ENCODE data around the gene MINPP1.
"Not testable (repeated sequence)": the region's sequence is repeated elsewhere in the genome, so short reads cannot be mapped to it uniquely, and the experiment has no call there.

The MINPP1 gene

GRCh38 chr10:87504640-87505365, at the start of gene MINPP1:
Gene MINPP1 (plus strand): TSS chr10:87504893. CDS start chr10:87504916, 23 bp downstream.
- DNase-seq (ENCODE audit: low read depth, low spot score) = peak; percentile 70

- not testable (repeated sequence) for DNase-seq (ENCODE audit: low read depth, low spot score)
These were observed 48.0 kb upstream of the MINPP1 start for GRCh38 chr10:87456586-87457220.

- not testable (repeated sequence) for DNase-seq (ENCODE audit: low read depth, low spot score)
These were observed 42.9 kb upstream of the MINPP1 start for GRCh38 chr10:87461751-87462150.

- DNase-seq (ENCODE audit: low read depth, low spot score) = not testable (repeated sequence)
These were observed 37.8 kb upstream of the MINPP1 start for GRCh38 chr10:87466849-87467248.

GRCh38 chr10:87488733-87489132, 16.0 kb upstream of the MINPP1 start:
- not testable (repeated sequence) for DNase-seq (ENCODE audit: low read depth, low spot score)

- DNase-seq (ENCODE audit: low read depth, low spot score) = not testable (repeated sequence)
These were observed 14.4 kb upstream of the MINPP1 start for GRCh38 chr10:87490285-87490684.

GRCh38 chr10:87492450-87492849, 12.2 kb upstream of the MINPP1 start:
- DNase-seq (ENCODE audit: low read depth, low spot score) = not testable (repeated sequence)

- DNase-seq (ENCODE audit: low read depth, low spot score) = not testable (repeated sequence)
These were observed 9.2 kb upstream of the MINPP1 start for GRCh38 chr10:87495446-87495845.

GRCh38 chr10:87497386-87497785, 7.3 kb upstream of the MINPP1 start:
- DNase-seq (ENCODE audit: low read depth, low spot score) = not testable (repeated sequence)

GRCh38 chr10:87498106-87498789, 6.4 kb upstream of the MINPP1 start:
- DNase-seq (ENCODE audit: low read depth, low spot score) = not testable (repeated sequence)

- no peak for DNase-seq (ENCODE audit: low read depth, low spot score)
These were observed 4.0 kb upstream of the MINPP1 start for GRCh38 chr10:87500646-87501048.

- DNase-seq (ENCODE audit: low read depth, low spot score) = no peak
These were observed 1.3 kb upstream of the MINPP1 start for GRCh38 chr10:87503401-87503800.

GRCh38 chr10:87503886-87504285, 807 bp upstream of the MINPP1 start:
- DNase-seq (ENCODE audit: low read depth, low spot score) = no peak

GRCh38 chr10:87504307-87504639, 420 bp upstream of the MINPP1 start:
- no peak for DNase-seq (ENCODE audit: low read depth, low spot score)

GRCh38 chr10:87505366-87506111, 846 bp downstream of the MINPP1 start:
- no peak for DNase-seq (ENCODE audit: low read depth, low spot score)

GRCh38 chr10:87506956-87507355, 2.3 kb downstream of the MINPP1 start:
- no peak for DNase-seq (ENCODE audit: low read depth, low spot score)

- no peak for DNase-seq (ENCODE audit: low read depth, low spot score)
These were observed 3.3 kb downstream of the MINPP1 start for GRCh38 chr10:87507879-87508483.

GRCh38 chr10:87508837-87509236, 4.1 kb downstream of the MINPP1 start:
- DNase-seq (ENCODE audit: low read depth, low spot score) = no peak

GRCh38 chr10:87510025-87510424, 5.3 kb downstream of the MINPP1 start:
- DNase-seq (ENCODE audit: low read depth, low spot score) = no peak

GRCh38 chr10:87511526-87511925, 6.8 kb downstream of the MINPP1 start:
- DNase-seq (ENCODE audit: low read depth, low spot score) = no peak

- DNase-seq (ENCODE audit: low read depth, low spot score) = no peak
These were observed 14.2 kb downstream of the MINPP1 start for GRCh38 chr10:87518937-87519336.

GRCh38 chr10:87519582-87519981, 14.9 kb downstream of the MINPP1 start:
- no peak for DNase-seq (ENCODE audit: low read depth, low spot score)
